Fibroblast of skin of scalp (primary cell): ENCODE measurements around the gene DEXI.

Experiments
- DNase-seq: peaks from one replicate; pipeline ENCODE4 v3.0.0-alpha.2; 2013

DEXI gene

GRCh38 chr16:10888320-10888937 lies 53.8 kb downstream of the DEXI start:
- DNase-seq, result no peak

GRCh38 chr16:10885246-10885645 lies 57.0 kb downstream of the DEXI start:
- no peak for DNase-seq

GRCh38 chr16:10883004-10883403 lies 59.3 kb downstream of the DEXI start:
- DNase-seq, result no peak

- no peak for DNase-seq
Observed at GRCh38 chr16:10881479-10882030, 60.7 kb downstream of the DEXI start.

DNA sequence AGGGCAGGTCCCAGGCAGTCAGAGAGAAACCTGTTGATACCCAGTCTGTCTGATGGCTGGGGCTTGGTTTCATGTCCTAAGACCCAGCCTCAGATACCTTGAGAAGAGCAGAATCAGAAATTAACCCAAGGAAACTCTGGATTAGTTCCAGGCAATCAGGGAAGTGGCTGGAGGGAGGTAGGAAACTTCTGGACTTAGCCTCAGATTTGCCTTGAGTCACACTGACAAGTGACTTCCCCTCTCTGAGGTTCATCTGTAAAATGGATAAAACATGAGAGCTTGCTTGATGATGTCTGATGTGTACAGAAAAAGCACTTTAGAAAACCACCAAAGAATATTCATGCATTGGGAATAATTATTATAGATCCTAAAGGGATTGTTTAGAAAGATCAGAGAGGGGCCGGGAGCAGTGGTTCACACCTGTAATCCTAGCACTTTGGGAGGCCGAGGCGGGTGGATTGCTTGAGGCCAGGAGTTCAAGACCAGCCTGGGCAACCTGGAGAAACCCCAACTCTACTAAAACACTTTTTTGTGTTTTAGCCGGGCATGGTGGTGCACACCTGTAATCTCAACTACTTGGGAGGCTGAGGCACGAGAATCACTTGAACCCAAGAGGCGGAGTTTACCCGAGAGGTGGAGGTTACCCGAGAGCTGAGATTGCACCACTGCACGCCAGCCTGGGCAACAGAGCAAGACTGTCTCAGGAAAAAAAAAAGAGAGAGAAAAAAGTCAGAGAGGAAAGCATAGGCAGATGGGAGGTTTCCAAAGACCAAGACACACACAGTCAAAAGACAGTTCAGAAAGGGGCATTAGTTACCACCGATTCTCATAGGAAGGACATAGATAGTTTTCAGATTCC lies 61.4 kb downstream of the DEXI start:
- no peak for DNase-seq

- DNase-seq, result no peak
Observed at GRCh38 chr16:10879681-10880589, 62.3 kb downstream of the DEXI start.
